HCT116 (cell line): ENCODE results near the gene GTF2IRD1. TPM values are rescaled to one million over a fixed set of nuclear protein-coding genes. Genes with fewer than 3 reads are reported as not detected.
"Not testable (repeated sequence)": the region's sequence is repeated elsewhere in the genome, so short reads cannot be mapped to it uniquely, and the experiment has no call there.

Source experiments
- ATAC-seq: fragments of 200-7000 bp; cut with Tn5 transposase; 2 replicates; pipeline ENCODE4 v1.9.1; 2020; ENCODE audit warnings: mild to moderate bottlenecking, moderate library complexity
- BruUV-seq: library from RNA; stranded (reverse); fragments of 400-500 nt; replicated peaks from 2 replicates; lab custom pipeline; 2021; lab: Mats Ljungman, UMichigan
- CTCF ChIA-PET: fragments of 300-600 bp; sonication (Branson Sonifier 250); formaldehyde crosslinking; loops from one replicate; lab custom pipeline; 2021; ENCODE audit warnings: antibody characterized with exemption; lab: Charles Lee
- POLR2A ChIA-PET: fragments of 300-600, 350-600 bp; sonication (Branson Sonifier 250); formaldehyde crosslinking; loops from one replicate; lab custom pipeline; 2021; ENCODE audit warnings: antibody characterized with exemption; lab: Charles Lee
- RAD21 ChIA-PET, 2 experiments: fragments of 300-600 bp; sonication (Branson Sonifier 250); formaldehyde crosslinking; loops; one replicate each; lab custom pipeline; 2023; ENCODE audit warnings: low total read pairs in 2 of 2; ENCODE audit not compliant: uncharacterized antibody in 2 of 2, unreplicated experiment in 2 of 2, low non-redundant PET in 1 of 2; lab: Charles Lee
- DNase-seq: peaks from one replicate; pipeline ENCODE4 v3.0.0-alpha.2; 2010; ENCODE audit warnings: low read depth, low spot score
- H2AFZ ChIP-seq: fragments of 200-600 bp; shearing (Covaris generic), sonication (generic); 2 replicates; pipeline ENCODE4 v1.6.1; 2017; ENCODE audit warnings: low read depth, mixed run types, mixed read lengths, antibody characterized with exemption, low read length; ENCODE audit not compliant: poor library complexity, severe bottlenecking
- H3K27ac ChIP-seq: 2 replicates; pipeline ENCODE4 v1.5.1; 2012; ENCODE audit warnings: low read depth, low read length
- H3K27me3 ChIP-seq: fragments of 200-600 bp; sonication (generic); 2 replicates; pipeline ENCODE4 v1.6.1; 2016; ENCODE audit warnings: mixed run types, low read length, mixed read lengths; ENCODE audit not compliant: insufficient read depth
- H3K36me3 ChIP-seq, 2 experiments: fragments of 200-500 bp in 1 of 2; fragments of 200-600 bp in 1 of 2; sonication (Bioruptor generic) in 1 of 2; sonication (generic) in 1 of 2; 2 replicates each; pipeline versions ENCODE4 v1.5.1 to v1.6.1; 2014 to 2016; ENCODE audit warnings: low read length in 2 of 2, inconsistent platforms in 1 of 2, mixed read lengths in 1 of 2, mixed run types in 1 of 2; ENCODE audit not compliant: insufficient read depth in 2 of 2, control insufficient read depth in 1 of 2
- H3K4me1 ChIP-seq, 2 experiments: fragments of 200-600 bp in 1 of 2; sonication (generic) in 1 of 2; 2 replicates each; pipeline versions ENCODE4 v1.5.1 to v1.6.1; 2012 to 2017; ENCODE audit warnings: low read length in 2 of 2, inconsistent platforms in 1 of 2, mild to moderate bottlenecking in 1 of 2, mixed read lengths in 1 of 2, mixed run types in 1 of 2, moderate library complexity in 1 of 2; ENCODE audit not compliant: insufficient read depth in 2 of 2, control insufficient read depth in 1 of 2
- H3K4me2 ChIP-seq: fragments of 200-600 bp; sonication (generic); 2 replicates; pipeline ENCODE4 v1.6.1; 2017; ENCODE audit warnings: mixed run types, low read length, mixed read lengths
- H3K4me3 ChIP-seq, 2 experiments: fragments of 200-600 bp in 1 of 2; sonication (generic) in 1 of 2; replicated peaks in 1 of 2; 2 replicates each; pipeline ENCODE4 v1.5.1; 2011 to 2016; ENCODE audit warnings: low read length in 2 of 2, control low read depth in 1 of 2, low read depth in 1 of 2, mild to moderate bottlenecking in 1 of 2, mixed read lengths in 1 of 2, mixed run types in 1 of 2
- H3K79me2 ChIP-seq: fragments of 200-600 bp; sonication (generic); 2 replicates; pipeline ENCODE4 v1.6.1; 2017; ENCODE audit warnings: mild to moderate bottlenecking, mixed run types, low read length, moderate library complexity, mixed read lengths; ENCODE audit not compliant: insufficient read depth
- H3K9ac ChIP-seq: fragments of 200-600 bp; sonication (generic); 2 replicates; pipeline ENCODE4 v1.6.1; 2016; ENCODE audit warnings: low read length, mixed read lengths
- H3K9me2 ChIP-seq: fragments of 200-600 bp; sonication (generic), shearing (Covaris generic); 2 replicates; pipeline ENCODE4 v1.6.1; 2017; ENCODE audit warnings: mixed run types, mild to moderate bottlenecking, moderate library complexity; ENCODE audit not compliant: insufficient read depth
- H3K9me3 ChIP-seq, 2 experiments: fragments of 200-500 bp in 1 of 2; fragments of 200-600 bp in 1 of 2; sonication (Bioruptor generic) in 1 of 2; sonication (generic) in 1 of 2; 2 replicates each; pipeline ENCODE4 v1.6.1; 2014 to 2017; ENCODE audit warnings: low read length in 2 of 2, mixed read lengths in 2 of 2, inconsistent platforms in 1 of 2, low read depth in 1 of 2, mild to moderate bottlenecking in 1 of 2, mixed run types in 1 of 2, moderate library complexity in 1 of 2; ENCODE audit not compliant: control insufficient read depth in 1 of 2, insufficient read depth in 1 of 2
- H4K20me1 ChIP-seq: fragments of 200-600 bp; sonication (generic), shearing (Covaris generic); 2 replicates; pipeline ENCODE4 v1.6.1; 2017; ENCODE audit warnings: mixed run types, mild to moderate bottlenecking, moderate library complexity; ENCODE audit not compliant: insufficient read depth
- CEBPB ChIP-seq: IDR thresholded peaks from 2 replicates; pipeline ENCODE4 v1.6.1; 2012; ENCODE audit warnings: low read depth
- CTCF ChIP-seq, 3 experiments: fragments of 200-600 bp in 1 of 3; sonication (generic) in 1 of 3; IDR thresholded peaks in 2 of 3; conservative IDR thresholded peaks in 1 of 3; 2 replicates each; pipeline ENCODE4 v1.5.1; 2012 to 2017; ENCODE audit warnings: low read depth in 2 of 3, low read length in 2 of 3, antibody characterized with exemption in 1 of 3, borderline replicate concordance in 1 of 3, control low read depth in 1 of 3, mild to moderate bottlenecking in 1 of 3, mixed read lengths in 1 of 3, mixed run types in 1 of 3, moderate library complexity in 1 of 3; ENCODE audit not compliant: insufficient read depth in 1 of 3
- EGR1 ChIP-seq: IDR thresholded peaks from 2 replicates; pipeline ENCODE4 v1.6.1; 2012; ENCODE audit warnings: low read depth
- EZH2 ChIP-seq: fragments of 200-600 bp; sonication (generic); IDR thresholded peaks from 2 replicates; pipeline ENCODE4 v1.6.1; 2017; ENCODE audit warnings: antibody characterized with exemption, mixed run types
- SIN3A ChIP-seq: IDR thresholded peaks from 2 replicates; pipeline ENCODE4 v1.6.1; 2012; ENCODE audit warnings: low read depth
- ZFX ChIP-seq: fragments of 450-650 bp; IDR thresholded peaks from 2 replicates; pipeline ENCODE4 v1.6.1; 2017
- intact Hi-C: fragments of 100-400 bp; cut with micrococcal nuclease; formaldehyde crosslinking; loops from 2 replicates; pipeline ENCODE4 v1.10.0; 2022
- total RNA-seq: library from RNA; stranded (reverse); gene quantifications from one replicate; pipeline ENCODE4 v1.2.1, GENCODE V29; 2021; ENCODE audit not compliant: unreplicated experiment
- TF ChIP-seq, protein P1 (sequence below): IDR thresholded peaks from 2 replicates; pipeline ENCODE4 v1.6.1; 2011; ENCODE audit warnings: mild to moderate bottlenecking, low read length, moderate library complexity; ENCODE audit not compliant: insufficient replicate concordance; ENCODE audit errors: extremely low read depth
- TF ChIP-seq, protein P2 (sequence below): IDR thresholded peaks from 2 replicates; pipeline ENCODE4 v1.6.1; 2012; ENCODE audit warnings: low read depth

The GTF2IRD1 gene
- total RNA-seq, 1 experiment from 2014 or later, result 34.5 TPM

GRCh38 chr7:74637745-74638144 lies 184.0 kb downstream of the GTF2IRD1 start:
- Histone ChIP-seq H3K27ac (no peak overlapping the region), H3K36me3 (no peaks in the 10 kb centered on the region), H3K4me1 (peaks cover 30 to 36% of the 10 kb centered on the region in 2 experiments), H3K27me3 (no peaks in the 10 kb centered on the region), H3K79me2 (no peaks in the 10 kb centered on the region), H3K9me2 (no peaks in the 10 kb centered on the region), H2AFZ (no peak overlapping the region), H4K20me1 (no peaks in the 10 kb centered on the region), H3K9me3 (no peaks in the 10 kb centered on the region), H3K9ac (no peak overlapping the region), H3K4me3 (no peak overlapping the region), H3K4me2 (no peak overlapping the region)
- no TSS peak for BruUV-seq
- ChIA-PET RAD21 (no interaction called here), POLR2A (interaction anchor here (0.6 kb wide), 1 partner anchor 827 kb away, joined by 6 read pairs; no protein-coding TSS in a partner anchor), CTCF (no interaction called here)
- intact Hi-C loops, result no loop called here
- DNase-seq (no peak), ATAC-seq (no peak)
- no peak for TF ChIP-seq CTCF (IDR thresholded peaks at IDR 0.05 in 2 of 3, conservative IDR thresholded peaks at IDR 0.05 in 1 of 3; ENCODE audit: borderline replicate concordance in 1 of 3, insufficient read depth in 1 of 3, low read depth in 2 of 3, low read length in 2 of 3)
- TF ChIP-seq, protein P1, sequence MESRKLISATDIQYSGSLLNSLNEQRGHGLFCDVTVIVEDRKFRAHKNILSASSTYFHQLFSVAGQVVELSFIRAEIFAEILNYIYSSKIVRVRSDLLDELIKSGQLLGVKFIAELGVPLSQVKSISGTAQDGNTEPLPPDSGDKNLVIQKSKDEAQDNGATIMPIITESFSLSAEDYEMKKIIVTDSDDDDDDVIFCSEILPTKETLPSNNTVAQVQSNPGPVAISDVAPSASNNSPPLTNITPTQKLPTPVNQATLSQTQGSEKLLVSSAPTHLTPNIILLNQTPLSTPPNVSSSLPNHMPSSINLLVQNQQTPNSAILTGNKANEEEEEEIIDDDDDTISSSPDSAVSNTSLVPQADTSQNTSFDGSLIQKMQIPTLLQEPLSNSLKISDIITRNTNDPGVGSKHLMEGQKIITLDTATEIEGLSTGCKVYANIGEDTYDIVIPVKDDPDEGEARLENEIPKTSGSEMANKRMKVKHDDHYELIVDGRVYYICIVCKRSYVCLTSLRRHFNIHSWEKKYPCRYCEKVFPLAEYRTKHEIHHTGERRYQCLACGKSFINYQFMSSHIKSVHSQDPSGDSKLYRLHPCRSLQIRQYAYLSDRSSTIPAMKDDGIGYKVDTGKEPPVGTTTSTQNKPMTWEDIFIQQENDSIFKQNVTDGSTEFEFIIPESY, result no peak
- no peak for TF ChIP-seq EGR1
- no peak for TF ChIP-seq CEBPB
- TF ChIP-seq, protein P2, sequence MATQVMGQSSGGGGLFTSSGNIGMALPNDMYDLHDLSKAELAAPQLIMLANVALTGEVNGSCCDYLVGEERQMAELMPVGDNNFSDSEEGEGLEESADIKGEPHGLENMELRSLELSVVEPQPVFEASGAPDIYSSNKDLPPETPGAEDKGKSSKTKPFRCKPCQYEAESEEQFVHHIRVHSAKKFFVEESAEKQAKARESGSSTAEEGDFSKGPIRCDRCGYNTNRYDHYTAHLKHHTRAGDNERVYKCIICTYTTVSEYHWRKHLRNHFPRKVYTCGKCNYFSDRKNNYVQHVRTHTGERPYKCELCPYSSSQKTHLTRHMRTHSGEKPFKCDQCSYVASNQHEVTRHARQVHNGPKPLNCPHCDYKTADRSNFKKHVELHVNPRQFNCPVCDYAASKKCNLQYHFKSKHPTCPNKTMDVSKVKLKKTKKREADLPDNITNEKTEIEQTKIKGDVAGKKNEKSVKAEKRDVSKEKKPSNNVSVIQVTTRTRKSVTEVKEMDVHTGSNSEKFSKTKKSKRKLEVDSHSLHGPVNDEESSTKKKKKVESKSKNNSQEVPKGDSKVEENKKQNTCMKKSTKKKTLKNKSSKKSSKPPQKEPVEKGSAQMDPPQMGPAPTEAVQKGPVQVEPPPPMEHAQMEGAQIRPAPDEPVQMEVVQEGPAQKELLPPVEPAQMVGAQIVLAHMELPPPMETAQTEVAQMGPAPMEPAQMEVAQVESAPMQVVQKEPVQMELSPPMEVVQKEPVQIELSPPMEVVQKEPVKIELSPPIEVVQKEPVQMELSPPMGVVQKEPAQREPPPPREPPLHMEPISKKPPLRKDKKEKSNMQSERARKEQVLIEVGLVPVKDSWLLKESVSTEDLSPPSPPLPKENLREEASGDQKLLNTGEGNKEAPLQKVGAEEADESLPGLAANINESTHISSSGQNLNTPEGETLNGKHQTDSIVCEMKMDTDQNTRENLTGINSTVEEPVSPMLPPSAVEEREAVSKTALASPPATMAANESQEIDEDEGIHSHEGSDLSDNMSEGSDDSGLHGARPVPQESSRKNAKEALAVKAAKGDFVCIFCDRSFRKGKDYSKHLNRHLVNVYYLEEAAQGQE, result no peak
- TF ChIP-seq ZFX, result no peak
- no peak for TF ChIP-seq EZH2
- no peak for TF ChIP-seq SIN3A

DNA sequence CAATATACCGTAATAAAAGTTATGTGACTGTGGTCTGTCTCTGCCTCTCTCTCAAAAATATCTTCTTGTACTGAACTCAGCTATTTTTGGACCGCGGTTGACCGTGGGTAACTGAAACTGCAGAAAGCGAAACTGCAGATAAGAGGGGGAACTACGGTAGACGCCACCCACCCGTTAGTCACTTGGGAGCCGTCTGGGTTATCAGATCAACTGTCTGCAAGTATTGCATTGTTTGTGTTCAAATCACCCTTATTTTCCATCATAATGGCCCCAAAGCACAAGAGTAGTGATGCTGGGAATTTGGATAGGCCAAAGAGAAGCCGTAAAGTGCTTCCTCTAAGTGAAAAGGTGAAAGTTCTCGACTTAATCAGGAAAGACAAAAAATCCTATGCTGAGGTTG lies 196.3 kb downstream of the GTF2IRD1 start:
- CTCF ChIA-PET, ATAC-seq: not testable (repeated sequence)

More for the DNA sequence above, 196.3 kb downstream of the GTF2IRD1 start:
- H2AFZ ChIP-seq, POLR2A ChIA-PET, H3K9ac ChIP-seq, H3K27ac ChIP-seq, intact Hi-C loops, H3K4me2 ChIP-seq, H3K36me3 ChIP-seq, H3K4me1 ChIP-seq, H3K9me3 ChIP-seq, H3K27me3 ChIP-seq, H3K4me3 ChIP-seq, H4K20me1 ChIP-seq, H3K79me2 ChIP-seq, DNase-seq, BruUV-seq, H3K9me2 ChIP-seq, RAD21 ChIA-PET: not testable (repeated sequence)
